Activated B cell treated with CpG ODN at 0.5 μM for 24 hours (primary cell): ENCODE measurements around the gene CDC42EP4. TPM values are rescaled to one million over a fixed set of nuclear protein-coding genes. Genes with fewer than 3 reads are reported as not detected.

Experiments used
- ATAC-seq: fragments of 200-7000 bp; cut with Tn5 transposase; one replicate; pipeline ENCODE4 v1.10.0; 2021; ENCODE audit warnings: low read depth, mild to moderate bottlenecking, moderate library complexity
- CTCF ChIA-PET: fragments of 350-600 bp; sonication (Branson Sonifier 250); formaldehyde crosslinking; loops from one replicate; lab custom pipeline; 2021; ENCODE audit warnings: antibody characterized with exemption; lab: Charles Lee
- POLR2A ChIA-PET: fragments of 350-600 bp; sonication (Branson Sonifier 250); formaldehyde crosslinking; loops from one replicate; lab custom pipeline; 2021; ENCODE audit warnings: antibody characterized with exemption; lab: Charles Lee
- DNase-seq: peaks from one replicate; pipeline ENCODE4 v3.0.0; 2022
- H3K27ac Mint-ChIP-seq: one replicate; pipeline ENCODE4 v1.8.0; 2020; ENCODE audit warnings: mixed read lengths
- H3K27me3 Mint-ChIP-seq: one replicate; pipeline ENCODE4 v1.8.0; 2021; ENCODE audit warnings: mixed read lengths
- H3K36me3 Mint-ChIP-seq: one replicate; pipeline ENCODE4 v1.8.0; 2021; ENCODE audit warnings: low read depth, mixed read lengths
- H3K4me1 Mint-ChIP-seq: one replicate; pipeline ENCODE4 v1.8.0; 2021; ENCODE audit warnings: mixed read lengths
- H3K4me3 Mint-ChIP-seq: one replicate; pipeline ENCODE4 v1.8.0; 2020; ENCODE audit warnings: mild to moderate bottlenecking, mixed read lengths
- H3K9me3 Mint-ChIP-seq: one replicate; pipeline ENCODE4 v1.8.0; 2020; ENCODE audit warnings: mixed read lengths
- CTCF ChIP-seq: fragments of 200-600 bp; IDR thresholded peaks from one replicate; pipeline ENCODE4 v1.8.0; 2022; ENCODE audit warnings: antibody characterized with exemption, mild to moderate bottlenecking
- intact Hi-C: fragments of 100-400 bp; cut with micrococcal nuclease; formaldehyde crosslinking; loops from one replicate; pipeline ENCODE4 v1.15.1; 2024
- total RNA-seq: library from RNA; stranded (reverse); gene quantifications from 2 replicates; pipeline ENCODE4 v1.2.3, GENCODE V29; 2022

Gene CDC42EP4
- total RNA-seq, 1 donor from 2014 or later: 0.95 TPM

GRCh38 chr17:73293480-73293911 lies 18.3 kb downstream of the CDC42EP4 start:
- POLR2A ChIA-PET: no interaction called here
- Mint-ChIP-seq H3K27ac (no peak overlapping the region), H3K27me3 (peaks cover 7% of the 10 kb centered on the region), H3K4me1 (peaks cover 11% of the 10 kb centered on the region), H3K36me3 (no peaks in the 10 kb centered on the region), H3K4me3 (no peak overlapping the region), H3K9me3 (no peaks in the 10 kb centered on the region)
- no peak for TF ChIP-seq CTCF
- CTCF ChIA-PET: no interaction called here
- ATAC-seq: no peak
- no peak for DNase-seq
- intact Hi-C loops: no loop called here

GRCh38 chr17:73293031-73293430 lies 18.8 kb downstream of the CDC42EP4 start:
- CTCF ChIA-PET: no interaction called here
- peaks cover 11% of the 10 kb centered on the region for H3K4me1 Mint-ChIP-seq
- H3K36me3 Mint-ChIP-seq: no peaks in the 10 kb centered on the region
- intact Hi-C loops: no loop called here
- peaks cover 7% of the 10 kb centered on the region for H3K27me3 Mint-ChIP-seq
- no peaks in the 10 kb centered on the region for H3K9me3 Mint-ChIP-seq
- TF ChIP-seq CTCF: no peak
- no peak overlapping the region for H3K27ac Mint-ChIP-seq
- POLR2A ChIA-PET: no interaction called here
- no peak overlapping the region for H3K4me3 Mint-ChIP-seq
- ATAC-seq: no peak
- DNase-seq: no peak

DNA sequence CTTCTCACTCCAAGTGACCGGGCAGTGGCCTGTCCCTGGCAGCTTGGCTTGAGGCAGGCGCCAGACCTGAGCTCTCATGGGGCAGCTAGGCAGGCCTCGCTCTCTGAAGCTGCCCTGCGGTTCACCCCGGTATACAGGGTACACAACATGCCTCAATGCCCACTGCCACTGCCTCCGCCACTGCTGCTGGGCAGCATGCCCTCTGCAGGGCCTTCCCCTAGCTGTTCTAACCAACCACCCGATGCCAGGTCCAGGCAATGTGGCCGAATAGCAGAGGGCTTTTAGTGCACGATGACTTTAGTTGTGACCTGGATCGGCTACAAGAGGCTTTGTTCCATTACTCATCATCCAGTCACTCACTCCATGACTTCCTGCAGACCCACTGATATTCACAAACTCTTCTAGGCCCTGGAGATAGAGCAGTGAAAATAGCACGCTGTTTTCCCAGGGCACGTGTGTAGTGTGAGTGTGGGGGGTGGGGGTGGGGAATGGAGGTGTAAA lies 19.7 kb downstream of the CDC42EP4 start:
- Mint-ChIP-seq H3K4me3 (no peak overlapping the region), H3K27me3 (peaks cover 10% of the 10 kb centered on the region), H3K27ac (no peak overlapping the region), H3K4me1 (peaks cover 11% of the 10 kb centered on the region), H3K36me3 (no peaks in the 10 kb centered on the region), H3K9me3 (no peaks in the 10 kb centered on the region)
- DNase-seq (no peak), ATAC-seq (no peak)
- intact Hi-C loops: no loop called here
- TF ChIP-seq CTCF: no peak
- CTCF ChIA-PET: no interaction called here
- POLR2A ChIA-PET: no interaction called here

DNA sequence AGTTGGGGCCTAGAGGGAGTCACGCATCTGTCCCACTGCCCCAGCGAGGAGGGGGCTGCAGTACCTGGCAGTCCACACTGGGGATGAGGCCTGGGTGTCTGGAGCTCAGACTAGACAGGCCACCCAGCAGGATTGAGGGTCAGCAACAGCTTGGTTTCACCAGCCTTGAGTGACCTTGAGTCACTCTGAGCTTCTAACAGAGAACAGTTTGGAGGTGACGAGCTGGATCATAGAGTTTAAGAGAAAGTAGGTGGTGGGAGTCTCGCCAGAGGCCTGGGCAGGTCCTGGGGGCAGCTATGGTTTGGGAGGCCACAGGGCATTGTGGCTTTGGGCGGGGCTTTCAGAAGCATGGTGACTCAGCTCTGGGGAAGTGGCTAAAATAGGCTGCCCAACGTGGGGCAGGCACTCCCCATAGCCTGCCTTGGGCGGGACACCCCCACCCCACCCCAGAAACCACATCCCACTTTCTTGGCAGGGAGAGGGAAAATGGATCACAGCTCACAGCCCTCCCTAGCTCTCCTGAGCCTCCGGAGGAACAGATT lies 20.5 kb downstream of the CDC42EP4 start:
- ATAC-seq (no peak), DNase-seq (no peak)
- TF ChIP-seq CTCF: no peak
- Mint-ChIP-seq H3K27me3 (peaks cover 11% of the 10 kb centered on the region), H3K9me3 (no peaks in the 10 kb centered on the region), H3K4me3 (no peak overlapping the region), H3K27ac (no peak overlapping the region), H3K36me3 (no peaks in the 10 kb centered on the region), H3K4me1 (peaks cover 11% of the 10 kb centered on the region)
- POLR2A ChIA-PET: no interaction called here
- CTCF ChIA-PET: no interaction called here
- intact Hi-C loops: no loop called here

DNA sequence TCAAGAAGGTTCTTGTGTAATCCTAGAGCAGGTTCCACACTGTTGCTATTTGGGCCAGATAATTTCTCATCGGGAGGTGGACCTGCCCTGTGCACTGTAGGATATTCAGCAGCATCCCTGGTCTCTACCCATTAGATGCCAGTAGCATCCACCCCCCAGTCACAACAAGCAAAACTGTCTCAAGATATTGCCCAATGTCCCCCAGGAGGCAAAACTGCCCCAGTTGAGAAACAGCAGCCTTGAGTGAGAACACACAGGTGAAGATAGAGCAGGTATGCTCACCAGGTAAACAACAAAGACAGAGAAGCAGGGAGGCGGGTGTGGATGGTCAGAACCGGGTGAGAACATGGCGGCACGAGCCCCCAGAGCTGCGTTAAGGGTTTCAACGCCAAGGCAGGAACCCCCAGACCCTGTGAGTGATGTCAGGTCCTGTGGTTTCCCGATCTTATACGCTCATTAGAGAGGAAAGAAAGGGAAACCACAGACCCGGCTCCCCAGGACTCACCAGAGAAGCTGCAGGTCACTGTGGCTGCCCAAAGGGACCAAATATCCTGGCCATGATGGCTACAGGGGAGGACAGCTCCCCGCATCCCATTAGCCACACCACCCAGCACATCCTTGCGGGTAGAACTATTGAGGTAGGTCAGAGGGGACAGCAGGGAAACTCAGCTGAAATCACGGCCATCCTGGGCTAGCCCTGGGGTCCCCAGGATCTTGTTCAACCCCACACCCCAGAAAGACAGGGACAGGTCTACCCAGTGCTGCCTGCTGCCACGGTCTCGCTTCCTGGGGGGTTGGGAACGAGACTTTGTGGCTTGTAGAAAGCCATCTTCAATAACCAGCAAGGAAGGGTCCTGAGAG lies 21.2 kb downstream of the CDC42EP4 start:
- TF ChIP-seq CTCF: no peak
- intact Hi-C loops: no loop called here
- no peaks in the 10 kb centered on the region for H3K9me3 Mint-ChIP-seq
- peaks cover 11% of the 10 kb centered on the region for H3K4me1 Mint-ChIP-seq
- H3K27ac Mint-ChIP-seq: no peak overlapping the region
- DNase-seq (no peak), ATAC-seq (no peak)
- H3K36me3 Mint-ChIP-seq: no peaks in the 10 kb centered on the region
- H3K27me3 Mint-ChIP-seq: peaks cover 13% of the 10 kb centered on the region
- H3K4me3 Mint-ChIP-seq: no peak overlapping the region
- ChIA-PET POLR2A (no interaction called here), CTCF (no interaction called here)
